HG03460 (cell line): ENCODE results near the gene DENR.
"Not testable (repeated sequence)": the region's sequence is repeated elsewhere in the genome, so short reads cannot be mapped to it uniquely, and the experiment has no call there.

Experiments used
- ATAC-seq: cut with Tn5 transposase; IDR thresholded peaks from one replicate; pipeline ENCODE4 v1.9.1; 2021; ENCODE audit not compliant: unreplicated experiment

DENR gene

DNA sequence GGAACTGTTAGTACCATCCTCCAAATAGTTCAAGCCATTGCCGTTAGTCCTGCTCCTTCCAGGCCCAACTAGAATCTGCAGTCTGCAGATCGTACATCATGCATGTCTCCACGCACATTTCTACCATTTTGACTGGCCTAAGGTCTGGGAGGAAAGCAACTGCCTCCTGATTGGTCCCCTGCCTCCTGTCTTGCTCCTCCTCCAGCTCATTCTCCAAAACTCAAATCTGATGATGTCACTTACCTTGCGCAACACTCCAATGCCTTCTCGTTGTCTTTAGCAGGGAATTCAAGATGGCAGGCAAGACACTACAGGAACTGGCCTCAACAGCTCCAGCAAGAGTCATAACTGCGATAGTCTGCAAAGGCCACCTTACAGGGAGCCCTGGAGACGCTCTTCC is 12.3 kb upstream of the DENR start:
- no peak for ATAC-seq

- ATAC-seq: no peak
Observed at GRCh38 chr12:122743895-122744525, 8.6 kb upstream of the DENR start.

DNA sequence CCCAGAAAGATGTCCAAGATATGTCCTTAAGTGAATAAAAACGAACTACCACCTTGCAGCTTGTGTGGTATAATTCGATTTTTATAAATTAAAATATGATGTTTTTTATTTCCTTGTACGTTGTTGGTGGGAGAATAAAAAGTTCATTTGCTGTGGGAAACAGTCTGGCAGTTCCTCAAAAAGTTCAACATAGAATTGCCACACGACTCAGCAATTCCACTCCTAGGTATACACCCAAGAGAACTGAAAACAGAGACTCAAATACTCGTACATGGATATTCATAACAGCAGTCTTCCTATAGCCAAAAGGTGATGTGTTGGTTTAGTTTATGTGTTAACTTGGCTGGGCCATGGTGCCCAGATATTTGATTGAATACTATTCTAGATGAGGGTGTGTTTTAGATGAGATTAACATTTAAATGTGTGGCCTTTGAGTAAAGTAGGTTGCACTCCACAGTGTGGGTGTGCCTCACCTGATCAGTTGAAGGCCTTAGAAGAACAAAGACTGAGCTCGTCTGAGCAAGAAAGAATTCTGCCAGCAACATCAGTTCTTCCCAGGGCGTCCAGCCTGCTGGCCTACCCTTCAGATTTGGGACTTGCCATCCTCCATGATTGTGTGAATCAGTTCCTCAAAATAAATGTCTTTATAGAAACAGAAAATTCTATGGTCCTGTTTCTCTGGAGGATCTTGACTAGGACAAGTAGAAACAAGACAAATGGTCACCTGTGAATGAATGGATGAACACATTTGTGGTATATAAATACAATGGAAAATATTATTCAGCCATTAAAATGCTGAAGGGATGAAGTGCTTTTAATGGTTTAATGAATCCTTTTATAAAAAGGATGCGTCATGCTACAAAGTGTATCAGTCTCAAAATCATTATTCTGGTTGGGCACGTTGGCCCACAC is 5.1 kb upstream of the DENR start:
- no peak for ATAC-seq

- ATAC-seq: no peak
Observed at GRCh38 chr12:122749569-122750332, 2.9 kb upstream of the DENR start.

GRCh38 chr12:122750781-122751515 is 1.7 kb upstream of the DENR start:
- not testable (repeated sequence) for ATAC-seq

DNA sequence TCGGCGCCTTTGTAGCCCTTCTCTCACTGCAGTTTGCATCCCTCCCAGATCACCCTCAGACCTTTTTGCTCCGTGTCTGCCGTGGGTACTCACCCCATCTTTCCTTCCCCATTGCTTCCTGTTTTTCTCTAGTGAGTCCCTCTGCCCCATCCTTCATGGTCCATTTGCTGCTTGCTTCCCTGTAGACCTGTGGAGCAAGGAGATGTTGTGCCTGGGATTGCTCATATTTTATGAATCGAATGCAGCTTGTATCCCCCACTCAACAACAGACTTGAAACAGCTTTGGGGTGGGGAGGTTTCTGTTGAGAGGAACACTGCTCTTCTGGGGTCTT is 661 bp downstream of the DENR start:
- no peak for ATAC-seq

- no peak for ATAC-seq
Observed at GRCh38 chr12:122754790-122755189, 2.2 kb downstream of the DENR start.

DNA sequence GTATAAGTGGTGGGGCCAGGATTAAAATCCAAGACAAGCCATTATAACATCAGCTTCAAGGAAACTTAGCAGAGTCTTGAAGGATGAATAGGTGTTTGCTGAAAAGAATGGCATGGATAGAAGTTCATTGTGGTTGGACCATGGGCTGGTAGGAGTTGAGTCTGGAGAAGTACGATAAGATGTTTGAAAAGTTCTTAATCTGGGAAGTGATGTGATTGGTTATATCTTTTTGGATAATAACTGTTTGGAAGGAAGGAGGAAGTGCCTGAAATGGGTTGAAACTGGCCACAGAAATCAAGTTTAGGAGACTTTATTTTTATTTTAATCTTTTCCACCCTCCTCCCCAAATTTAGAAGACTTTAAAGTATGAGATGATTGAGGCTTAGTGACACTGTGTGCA is 4.9 kb downstream of the DENR start:
- no peak for ATAC-seq

DNA sequence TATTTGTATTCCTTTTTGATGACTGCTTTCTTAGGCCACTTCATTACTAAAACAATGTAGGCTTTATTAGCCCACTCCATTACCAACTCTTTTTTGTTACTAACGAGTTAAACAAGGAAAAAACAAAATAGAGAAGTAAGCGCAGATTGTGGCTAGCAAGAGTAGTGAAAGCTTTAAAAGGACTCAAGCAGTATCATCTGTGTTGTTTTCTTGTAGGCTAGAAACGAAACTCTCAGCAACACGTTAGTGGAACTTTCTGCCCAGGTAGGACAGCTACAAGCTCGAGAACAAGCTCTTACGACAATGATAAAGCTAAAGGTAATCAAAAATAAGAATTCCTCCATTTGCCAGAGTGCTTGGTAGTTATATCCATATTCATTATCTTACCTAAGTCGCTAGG is 32.9 kb downstream of the DENR start:
- ATAC-seq: no peak

GRCh38 chr12:122788387-122788786 is 35.8 kb downstream of the DENR start:
- ATAC-seq: no peak

- ATAC-seq: no peak
Observed at GRCh38 chr12:122789637-122790036, 37.0 kb downstream of the DENR start.

DNA sequence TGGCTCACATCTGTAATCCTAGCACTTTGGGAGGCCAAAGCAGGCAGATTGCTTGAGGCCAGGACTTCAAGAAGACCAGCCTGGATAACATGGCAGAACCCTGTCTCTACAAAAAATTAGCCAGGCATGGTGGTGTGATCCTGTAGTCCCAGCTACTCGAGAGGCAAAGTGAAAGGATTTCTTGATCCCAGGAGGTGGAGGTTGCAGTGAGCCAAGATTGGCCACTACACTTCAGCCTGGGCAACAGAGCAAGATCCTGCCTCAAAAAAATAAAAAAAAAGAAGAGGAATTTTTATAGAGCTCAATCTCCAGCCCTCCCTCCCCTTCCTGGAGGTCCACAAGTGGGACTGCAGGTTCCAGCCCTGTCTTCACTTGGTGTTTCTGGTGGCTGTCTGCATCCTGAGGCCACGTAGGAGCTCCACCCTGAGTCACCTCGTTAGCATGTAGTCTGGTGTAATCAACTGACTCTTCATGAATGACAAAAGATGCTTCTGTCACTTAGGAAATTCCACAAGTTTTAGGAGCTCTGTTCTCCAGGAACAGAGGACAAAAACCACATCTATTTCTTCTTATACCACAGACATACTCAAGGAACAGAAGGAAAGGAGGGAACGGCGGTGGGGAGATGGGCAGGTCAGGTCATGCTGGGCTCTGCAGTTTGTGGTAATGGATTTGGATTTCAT is 37.9 kb downstream of the DENR start:
- no peak for ATAC-seq

- no peak for ATAC-seq
Observed at GRCh38 chr12:122793685-122794106, 41.1 kb downstream of the DENR start.

- ATAC-seq: no peak
Observed at GRCh38 chr12:122795807-122796206, 43.2 kb downstream of the DENR start.

DNA sequence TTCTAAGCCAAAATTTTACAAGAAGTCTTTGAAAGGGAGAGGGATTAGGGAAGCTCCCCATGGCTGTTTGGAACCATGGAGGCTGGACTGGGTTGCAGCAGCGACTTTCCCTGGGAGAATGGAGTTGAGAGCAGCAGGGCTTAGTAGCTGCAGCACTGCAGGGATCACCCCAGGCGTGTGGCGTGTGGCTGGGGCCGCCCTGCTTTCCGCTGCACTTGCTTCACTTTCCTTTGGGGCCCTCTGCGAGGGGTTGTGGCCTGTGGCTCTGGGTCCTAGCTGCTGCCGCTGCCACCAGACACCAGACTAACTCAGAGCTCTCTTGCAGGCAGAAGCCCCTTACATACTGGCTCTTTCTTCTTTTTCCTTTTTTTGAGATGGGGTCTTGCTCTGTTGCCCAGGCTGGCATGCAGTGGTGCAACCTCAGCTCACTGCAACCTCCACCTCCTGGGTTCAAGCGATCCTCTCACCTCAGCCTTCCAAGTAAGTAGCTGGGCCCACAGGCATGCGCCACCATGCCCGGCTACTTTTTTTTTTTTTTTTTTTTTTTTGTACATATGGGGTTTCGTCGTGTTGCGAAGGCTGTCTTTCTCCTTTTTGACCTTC is 47.1 kb downstream of the DENR start:
- ATAC-seq: no peak

- ATAC-seq: no peak
Observed at GRCh38 chr12:122803937-122804336, 51.3 kb downstream of the DENR start.

DNA sequence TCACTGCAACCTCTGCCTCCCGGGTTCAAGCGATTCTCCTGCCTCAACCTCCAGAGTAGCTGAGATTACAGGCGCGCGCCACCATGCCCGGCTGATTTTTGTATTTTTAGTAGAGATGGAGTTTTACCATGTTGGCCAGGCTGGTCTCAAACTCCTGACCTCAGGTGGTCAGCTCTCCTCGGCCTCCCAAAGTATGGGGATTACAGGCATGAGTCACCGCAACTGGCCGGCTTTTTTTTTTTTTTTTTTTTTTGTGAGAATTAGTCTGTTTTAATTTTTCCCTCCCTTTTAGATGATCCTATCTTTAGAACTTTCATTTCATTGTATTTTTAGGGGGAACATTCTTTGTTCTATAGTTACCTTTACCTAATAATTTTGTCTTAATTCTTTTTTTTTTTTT is 52.3 kb downstream of the DENR start:
- ATAC-seq: not testable (repeated sequence)

GRCh38 chr12:122807651-122808050 is 55.0 kb downstream of the DENR start:
- no peak for ATAC-seq

DNA sequence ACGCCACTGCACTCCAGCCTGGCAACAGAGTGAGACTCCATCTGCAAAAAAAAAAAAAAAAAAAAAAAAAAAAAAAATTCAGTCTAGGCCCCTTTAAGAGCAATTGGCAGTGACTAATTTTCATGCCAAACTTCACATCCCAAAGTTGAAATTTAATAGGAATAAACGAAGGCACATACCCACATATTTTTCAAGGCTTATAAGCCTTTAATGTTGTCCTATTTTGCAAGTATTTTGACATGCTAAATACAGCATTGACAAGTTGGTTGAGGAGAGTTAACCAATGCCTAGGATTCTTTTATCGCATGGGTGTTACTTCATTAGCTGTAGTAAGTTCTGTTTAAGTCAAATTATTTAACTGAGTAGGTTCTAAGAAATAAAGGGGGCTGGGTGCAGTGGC is 59.2 kb downstream of the DENR start:
- no peak for ATAC-seq

GRCh38 chr12:122813310-122813713 is 60.7 kb downstream of the DENR start:
- no peak for ATAC-seq
